OCI-M2 (cell line): ENCODE data around the gene ADCK1.
"Not testable (repeated sequence)": the region's sequence is repeated elsewhere in the genome, so short reads cannot be mapped to it uniquely, and the experiment has no call there.

Source experiments
- DNase-seq: peaks from one replicate; lab custom pipeline; 2025; ENCODE audit not compliant: unreplicated experiment; lab: John Stamatoyannopoulos, UW

The ADCK1 gene

GRCh38 chr14:77931441-77931840 lies 131.5 kb downstream of the ADCK1 start:
- no peak for DNase-seq

- DNase-seq: no peak
These were observed 136.3 kb downstream of the ADCK1 start for GRCh38 chr14:77936138-77936639.

- DNase-seq: no peak
These were observed 147.5 kb downstream of the ADCK1 start for GRCh38 chr14:77947372-77947771.

- DNase-seq: no peak
These were observed 150.6 kb downstream of the ADCK1 start for GRCh38 chr14:77950371-77951063.

GRCh38 chr14:77955816-77956484 lies 156.0 kb downstream of the ADCK1 start:
- DNase-seq: no peak

GRCh38 chr14:77959686-77960085 lies 159.8 kb downstream of the ADCK1 start:
- not testable (repeated sequence) for DNase-seq

GRCh38 chr14:77961847-77962580 lies 162.1 kb downstream of the ADCK1 start:
- no peak for DNase-seq

- no peak for DNase-seq
These were observed 163.0 kb downstream of the ADCK1 start for GRCh38 chr14:77962731-77963520.

GRCh38 chr14:77964586-77964985 lies 164.7 kb downstream of the ADCK1 start:
- DNase-seq: no peak

- no peak for DNase-seq
These were observed 165.1 kb downstream of the ADCK1 start for GRCh38 chr14:77965050-77965449.

- DNase-seq: no peak
These were observed 166.1 kb downstream of the ADCK1 start for GRCh38 chr14:77965919-77966435.

- DNase-seq: no peak
These were observed 167.2 kb downstream of the ADCK1 start for GRCh38 chr14:77967110-77967509.

GRCh38 chr14:77970646-77971045 lies 170.7 kb downstream of the ADCK1 start:
- no peak for DNase-seq

GRCh38 chr14:77973246-77973645 lies 173.3 kb downstream of the ADCK1 start:
- DNase-seq: no peak

DNA sequence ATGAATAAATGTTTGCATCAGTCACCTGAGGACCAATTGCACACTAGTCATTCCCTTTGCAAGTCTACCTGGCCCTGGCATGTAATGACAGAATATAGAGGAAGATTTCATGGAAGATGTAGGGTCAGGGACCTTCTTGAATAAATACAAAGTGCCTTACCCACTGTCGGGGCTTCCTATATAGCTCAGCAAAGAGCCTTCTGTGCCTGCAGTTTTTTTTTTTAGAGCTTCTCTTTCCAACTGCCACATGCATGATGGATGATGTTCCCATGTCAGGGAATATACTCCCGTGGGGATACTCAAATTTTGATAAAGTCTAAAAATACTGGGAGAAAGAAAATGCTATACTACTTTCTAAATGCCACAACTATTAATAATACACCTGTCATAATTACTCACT lies 176.7 kb downstream of the ADCK1 start:
- no peak for DNase-seq

DNA sequence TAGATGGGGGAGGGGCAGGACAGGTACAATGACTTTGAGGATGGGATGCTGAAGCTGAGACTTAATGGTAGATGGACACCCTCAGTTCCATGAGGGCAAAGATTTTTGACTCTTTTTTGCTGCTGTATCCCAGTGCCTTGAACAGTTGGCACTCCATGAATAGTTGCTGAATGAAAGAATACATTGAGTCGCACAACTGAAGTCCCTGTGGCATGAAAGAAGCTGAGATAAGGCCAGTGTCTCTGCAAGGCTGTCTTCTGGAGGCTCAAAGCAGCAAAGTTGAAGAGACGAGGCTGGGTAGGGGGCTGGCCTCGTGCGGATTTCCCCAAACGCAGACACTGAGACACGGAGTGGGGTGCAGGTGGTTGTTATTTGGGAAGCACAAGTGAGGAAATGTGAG lies 179.3 kb downstream of the ADCK1 start:
- no peak for DNase-seq

DNA sequence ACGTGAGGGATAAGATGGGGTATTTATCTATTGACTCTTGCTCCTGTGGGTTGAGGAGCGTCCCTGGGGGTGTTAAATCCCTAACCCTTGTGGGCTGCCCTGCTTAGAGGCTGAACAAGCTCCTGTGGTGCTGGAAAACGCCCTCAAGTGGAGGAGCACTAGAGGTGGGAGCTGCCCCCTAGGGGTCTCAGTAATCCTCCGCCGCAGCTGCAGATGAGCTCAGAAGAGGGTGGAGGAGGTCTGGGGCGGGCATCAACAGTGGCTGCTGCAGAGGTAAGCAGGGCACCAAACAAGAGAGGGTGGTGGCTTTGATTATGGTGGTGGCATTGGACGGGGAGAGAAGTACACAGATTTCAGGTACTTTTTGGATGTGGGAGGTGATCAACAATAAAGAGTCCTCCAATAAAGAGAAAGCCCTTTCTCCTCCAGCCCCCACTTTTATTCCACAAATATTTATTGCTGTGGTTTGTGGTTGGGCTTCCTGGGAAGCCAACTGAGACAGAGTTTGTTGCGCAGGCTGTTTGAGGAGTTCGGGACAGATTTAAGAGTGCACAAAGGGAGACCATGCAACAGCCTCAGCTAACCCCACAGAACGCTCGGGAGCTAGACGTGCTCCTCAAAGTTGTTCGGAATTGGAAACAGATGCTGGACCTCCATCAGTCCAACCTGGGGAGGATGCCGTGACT lies 179.9 kb downstream of the ADCK1 start:
- DNase-seq: no peak

GRCh38 chr14:77980475-77981321 lies 180.8 kb downstream of the ADCK1 start:
- DNase-seq: no peak
